ENCODE data around the gene ANKRD50.

DNA sequence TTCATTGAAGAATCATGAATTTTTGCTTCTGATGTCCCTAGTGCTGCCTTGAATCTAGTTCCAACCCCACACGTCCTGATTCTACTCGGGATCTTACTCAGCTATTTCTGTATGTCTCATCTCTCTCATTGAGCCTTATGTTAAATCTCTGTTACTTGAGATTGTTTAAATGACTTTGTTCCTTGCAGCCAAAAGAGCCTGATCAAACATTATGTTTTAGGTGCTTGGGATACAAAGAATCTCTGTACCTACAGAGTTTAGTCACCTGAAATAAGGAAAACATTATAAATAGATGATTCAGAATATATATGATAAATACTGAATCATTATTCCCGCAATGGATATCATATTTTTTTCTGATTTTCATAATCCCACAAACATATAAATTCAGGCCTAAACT lies 13.7 kb upstream of the ANKRD50 start:
- TF ChIP-seq, protein P1, sequence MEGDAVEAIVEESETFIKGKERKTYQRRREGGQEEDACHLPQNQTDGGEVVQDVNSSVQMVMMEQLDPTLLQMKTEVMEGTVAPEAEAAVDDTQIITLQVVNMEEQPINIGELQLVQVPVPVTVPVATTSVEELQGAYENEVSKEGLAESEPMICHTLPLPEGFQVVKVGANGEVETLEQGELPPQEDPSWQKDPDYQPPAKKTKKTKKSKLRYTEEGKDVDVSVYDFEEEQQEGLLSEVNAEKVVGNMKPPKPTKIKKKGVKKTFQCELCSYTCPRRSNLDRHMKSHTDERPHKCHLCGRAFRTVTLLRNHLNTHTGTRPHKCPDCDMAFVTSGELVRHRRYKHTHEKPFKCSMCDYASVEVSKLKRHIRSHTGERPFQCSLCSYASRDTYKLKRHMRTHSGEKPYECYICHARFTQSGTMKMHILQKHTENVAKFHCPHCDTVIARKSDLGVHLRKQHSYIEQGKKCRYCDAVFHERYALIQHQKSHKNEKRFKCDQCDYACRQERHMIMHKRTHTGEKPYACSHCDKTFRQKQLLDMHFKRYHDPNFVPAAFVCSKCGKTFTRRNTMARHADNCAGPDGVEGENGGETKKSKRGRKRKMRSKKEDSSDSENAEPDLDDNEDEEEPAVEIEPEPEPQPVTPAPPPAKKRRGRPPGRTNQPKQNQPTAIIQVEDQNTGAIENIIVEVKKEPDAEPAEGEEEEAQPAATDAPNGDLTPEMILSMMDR (IDR thresholded peaks at IDR 0.05) = no peak
- no peak for TF ChIP-seq EP300 (IDR thresholded peaks at IDR 0.05)
- TF ChIP-seq POLR2A (IDR thresholded peaks at IDR 0.05) = no peak
- no peak for TF ChIP-seq POLR2AphosphoS5 (IDR thresholded peaks at IDR 0.05)
